Ecto neural progenitor cell (in vitro differentiated cells): ENCODE measurements around the gene CAPSL.
"Not testable (repeated sequence)": the region's sequence is repeated elsewhere in the genome, so short reads cannot be mapped to it uniquely, and the experiment has no call there.

Source experiments
- DNase-seq: peaks from one replicate; pipeline ENCODE4 v3.0.0-alpha.2; 2018; ENCODE audit warnings: low spot score

The CAPSL gene

DNA sequence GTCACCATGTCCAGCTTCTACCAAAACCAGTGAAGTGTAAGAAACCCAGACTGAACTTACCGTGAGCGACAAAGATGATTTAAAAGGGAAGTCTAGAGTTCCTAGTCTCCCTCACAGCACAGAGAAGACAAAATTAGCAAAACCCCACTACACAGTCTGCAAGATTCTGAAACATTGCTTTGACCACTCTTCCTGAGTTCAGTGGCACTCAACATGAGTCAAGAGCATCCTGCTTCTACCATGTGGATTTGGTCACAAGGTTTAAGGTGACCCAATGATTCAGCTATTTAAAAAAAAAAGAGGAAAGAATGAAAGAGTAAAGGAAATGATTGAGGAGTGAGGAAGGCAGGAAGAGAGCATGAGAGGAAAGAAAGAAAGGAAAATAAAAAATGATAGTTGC is 62.0 kb downstream of the CAPSL start:
- DNase-seq: no peak

DNA sequence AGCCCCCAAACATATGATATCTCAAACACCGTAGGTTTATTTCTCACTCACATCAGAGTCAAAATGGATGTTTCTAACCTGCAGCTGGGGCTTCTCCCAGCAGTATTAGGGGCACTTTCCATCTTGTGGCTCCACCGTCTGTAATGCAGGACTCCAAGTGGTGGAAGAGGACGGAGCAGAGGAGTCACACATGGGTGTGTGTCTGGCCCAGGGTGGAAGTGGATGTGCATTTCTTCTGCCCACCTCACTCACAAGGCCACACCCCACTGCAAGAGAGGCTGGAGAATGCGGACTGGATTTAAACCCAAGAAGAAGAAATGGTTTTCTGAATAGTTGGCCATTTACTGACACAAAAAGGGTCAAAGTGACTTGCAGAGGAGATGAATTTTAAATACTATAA is 67.8 kb downstream of the CAPSL start:
- DNase-seq: no peak

DNA sequence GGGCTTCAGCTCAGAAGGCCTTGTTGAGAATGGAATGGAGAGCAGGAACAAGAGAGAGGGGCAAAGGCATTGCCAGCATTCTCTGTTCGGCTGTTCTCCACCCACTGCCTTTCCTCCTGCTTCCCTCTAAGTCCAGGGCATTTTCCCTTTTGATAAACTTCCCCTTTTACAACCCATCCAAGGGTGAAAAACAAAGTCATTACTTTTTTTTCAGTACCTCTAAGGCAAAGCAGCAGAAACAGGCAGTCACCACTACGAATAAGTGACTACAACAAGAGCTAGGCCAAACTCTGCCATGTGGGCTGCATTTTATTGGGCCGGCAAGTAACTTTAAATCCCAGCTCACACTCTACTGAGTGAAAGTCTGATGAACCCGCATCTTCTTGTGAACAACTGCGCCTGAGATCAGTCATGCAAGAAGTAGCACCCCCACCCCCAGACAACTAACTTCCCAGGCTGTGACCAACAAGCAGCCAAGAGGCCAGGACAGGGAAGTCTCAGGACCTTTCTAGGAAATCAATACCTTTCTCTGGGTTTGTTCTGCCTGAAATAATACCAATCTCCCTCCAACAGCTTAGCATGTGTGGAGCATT is 68.6 kb downstream of the CAPSL start:
- no peak for DNase-seq

DNA sequence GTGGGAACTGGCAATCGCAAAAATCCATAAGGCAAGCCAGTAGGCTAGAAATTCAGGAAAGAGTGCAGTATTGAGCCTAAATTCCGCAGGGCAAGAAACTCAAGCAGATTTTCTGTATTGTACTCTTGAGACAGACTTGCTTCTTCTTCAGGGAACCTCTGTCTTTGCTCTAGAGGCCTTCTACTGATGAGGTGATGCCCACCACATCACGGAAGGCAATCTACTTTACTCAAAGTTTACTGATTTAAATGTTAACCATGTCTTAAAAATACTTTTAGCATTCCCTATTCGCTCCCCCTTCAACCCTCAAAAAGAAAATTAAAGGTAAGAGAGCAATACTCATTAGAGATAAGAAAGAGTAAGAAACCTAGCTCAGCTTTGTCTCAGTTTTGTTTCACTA is 70.4 kb downstream of the CAPSL start:
- no peak for DNase-seq

DNA sequence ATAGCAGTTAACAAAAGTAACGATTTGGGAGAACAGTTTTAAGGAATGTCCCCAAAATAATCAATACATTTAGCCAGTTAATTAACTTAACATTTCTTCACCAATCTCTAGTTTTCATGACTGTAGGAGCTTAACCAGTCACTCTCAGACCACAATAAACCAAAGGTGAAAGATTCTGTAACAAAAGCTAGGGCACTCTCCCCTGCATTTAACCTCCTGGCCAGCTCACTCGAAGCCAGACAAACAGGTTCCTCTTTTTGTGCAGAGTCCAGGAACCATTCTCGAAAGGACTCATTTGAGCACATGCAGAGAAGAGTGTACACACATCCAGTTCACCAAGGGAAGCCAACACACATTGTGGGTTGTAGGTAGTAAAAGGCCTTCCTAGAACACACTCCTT is 75.3 kb downstream of the CAPSL start:
- no peak for DNase-seq

DNA sequence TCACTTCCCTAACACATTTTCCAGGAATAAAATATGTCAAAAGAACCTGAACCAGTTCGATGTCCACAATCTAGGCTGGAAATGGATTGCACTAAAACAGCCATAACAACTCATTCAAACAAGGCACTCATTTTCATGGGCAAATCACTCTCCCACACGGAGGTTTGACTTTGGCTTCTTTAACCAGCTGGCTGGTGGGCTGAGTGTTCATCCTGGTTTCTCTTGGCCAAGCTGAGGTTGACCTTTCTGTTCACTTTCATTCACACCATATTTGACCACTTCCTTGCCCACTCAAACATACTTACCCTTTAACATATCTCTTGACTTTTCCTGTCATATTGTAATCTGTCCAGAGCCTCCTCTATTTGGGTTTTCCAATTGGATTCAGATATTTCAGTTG is 76.3 kb downstream of the CAPSL start:
- no peak for DNase-seq

DNA sequence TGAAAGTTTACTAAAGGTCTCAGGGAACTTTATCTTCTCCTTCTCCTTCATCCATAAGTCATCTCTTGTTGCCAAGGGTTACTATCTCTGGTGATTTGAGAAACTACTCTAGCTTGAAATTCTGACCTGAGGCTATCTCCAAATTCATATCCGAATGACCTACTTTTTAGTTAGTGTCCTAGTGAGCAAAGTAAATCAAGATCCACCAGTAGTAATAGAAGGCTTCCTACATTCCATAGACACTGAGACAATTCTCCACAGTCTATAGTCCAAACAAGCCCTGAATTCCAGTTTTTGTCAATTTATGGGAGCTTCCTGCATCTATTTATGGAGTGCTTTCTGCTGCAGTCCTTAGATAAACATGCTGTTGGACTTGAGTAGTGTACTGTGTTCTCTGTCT is 76.7 kb downstream of the CAPSL start:
- no peak for DNase-seq

DNA sequence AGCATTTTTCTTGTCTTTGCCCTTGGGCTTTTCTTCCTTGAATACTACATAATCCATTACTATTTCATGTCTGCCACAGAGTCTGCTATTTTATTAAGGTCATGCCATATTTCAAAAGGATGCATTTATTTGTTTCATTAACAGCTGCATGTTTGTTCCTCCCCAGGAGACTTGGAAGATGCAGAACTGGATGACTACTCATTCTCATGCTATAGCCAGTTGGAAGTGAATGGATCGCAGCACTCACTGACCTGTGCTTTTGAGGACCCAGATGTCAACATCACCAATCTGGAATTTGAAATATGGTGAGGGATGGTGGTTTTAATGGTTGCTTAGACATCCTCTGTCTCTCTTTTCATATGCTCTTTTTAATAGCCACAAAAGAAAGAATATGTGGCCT is 77.7 kb downstream of the CAPSL start:
- no peak for DNase-seq

DNA sequence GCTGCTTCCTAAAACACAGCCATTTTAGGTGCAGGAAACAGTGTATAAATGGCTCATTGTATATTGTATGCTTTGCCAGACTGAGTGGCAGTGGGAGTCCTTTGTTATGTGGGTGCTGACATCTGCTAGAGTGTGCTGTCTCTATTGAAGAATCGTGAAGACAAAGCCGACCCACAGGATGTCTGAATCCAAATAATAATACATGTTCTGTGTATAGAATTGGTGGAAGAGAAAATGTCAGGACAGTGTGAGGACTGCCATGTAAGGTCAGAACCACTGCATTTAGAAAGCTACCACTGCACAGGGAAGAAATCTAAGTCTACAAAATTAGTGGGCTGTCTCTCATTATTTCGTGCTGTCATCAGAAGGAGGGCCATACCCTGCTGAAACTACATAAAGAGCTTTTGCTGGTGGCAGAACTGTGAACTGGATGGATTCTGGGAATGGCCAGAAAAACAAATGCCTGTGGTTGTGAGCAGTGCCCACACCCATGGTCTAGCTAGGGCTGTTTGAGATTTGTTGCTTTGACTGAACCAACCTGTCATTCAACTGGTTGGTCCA is 79.2 kb downstream of the CAPSL start:
- DNase-seq: no peak

DNA sequence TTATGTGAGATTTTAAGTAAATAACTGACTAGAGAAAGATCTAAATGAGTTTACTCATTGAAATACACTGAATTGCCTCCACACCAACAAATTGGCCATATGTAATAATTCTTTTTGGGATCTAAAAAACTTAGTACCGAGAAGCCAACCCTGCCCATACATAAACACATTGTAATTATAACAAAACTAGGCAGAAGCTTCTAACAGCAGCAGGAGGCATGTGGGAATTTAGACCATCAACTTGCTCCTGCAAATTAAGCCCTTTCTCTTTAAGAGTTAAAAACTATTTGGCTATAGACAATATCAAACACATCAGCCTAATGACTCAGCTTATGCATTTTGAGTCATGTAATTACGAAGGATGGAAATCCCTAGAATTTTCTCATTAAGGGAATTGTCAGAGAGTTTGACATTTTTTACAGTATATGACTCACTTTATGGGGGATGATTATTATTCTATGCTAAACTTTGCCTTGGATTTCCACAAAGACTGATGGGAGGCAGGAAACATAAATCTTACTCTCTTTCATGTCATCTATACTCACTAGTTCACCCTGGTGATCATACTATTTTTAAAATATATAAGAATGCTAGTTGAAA is 80.7 kb downstream of the CAPSL start:
- no peak for DNase-seq

DNA sequence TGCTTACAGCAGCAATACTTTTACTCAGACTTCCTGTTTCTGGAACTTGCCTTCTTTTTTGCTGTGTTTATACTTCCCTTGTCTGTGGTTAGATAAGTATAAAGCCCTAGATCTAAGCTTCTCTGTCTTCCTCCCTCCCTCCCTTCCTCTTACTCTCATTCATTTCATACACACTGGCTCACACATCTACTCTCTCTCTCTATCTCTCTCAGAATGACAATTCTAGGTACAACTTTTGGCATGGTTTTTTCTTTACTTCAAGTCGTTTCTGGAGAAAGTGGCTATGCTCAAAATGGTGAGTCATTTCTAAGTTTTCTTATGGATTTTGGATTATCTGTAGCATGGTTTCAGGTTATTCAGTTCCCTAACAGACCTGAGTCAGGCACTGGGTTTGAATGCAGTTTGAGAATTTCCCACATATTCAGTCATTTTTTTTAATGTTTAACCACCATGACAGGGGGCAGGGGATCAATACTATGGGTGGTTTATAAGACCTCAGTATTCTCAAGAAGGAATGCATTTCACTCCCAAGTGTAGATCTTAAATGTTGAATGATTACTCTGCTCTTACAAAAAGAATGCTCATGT is 81.6 kb downstream of the CAPSL start, which contains the start of gene IL7R:
Gene IL7R (plus strand): TSS at position 127 of the 587 bp plus-strand sequence. CDS start 87 bp downstream, at position 214.
- DNase-seq: no peak

DNA sequence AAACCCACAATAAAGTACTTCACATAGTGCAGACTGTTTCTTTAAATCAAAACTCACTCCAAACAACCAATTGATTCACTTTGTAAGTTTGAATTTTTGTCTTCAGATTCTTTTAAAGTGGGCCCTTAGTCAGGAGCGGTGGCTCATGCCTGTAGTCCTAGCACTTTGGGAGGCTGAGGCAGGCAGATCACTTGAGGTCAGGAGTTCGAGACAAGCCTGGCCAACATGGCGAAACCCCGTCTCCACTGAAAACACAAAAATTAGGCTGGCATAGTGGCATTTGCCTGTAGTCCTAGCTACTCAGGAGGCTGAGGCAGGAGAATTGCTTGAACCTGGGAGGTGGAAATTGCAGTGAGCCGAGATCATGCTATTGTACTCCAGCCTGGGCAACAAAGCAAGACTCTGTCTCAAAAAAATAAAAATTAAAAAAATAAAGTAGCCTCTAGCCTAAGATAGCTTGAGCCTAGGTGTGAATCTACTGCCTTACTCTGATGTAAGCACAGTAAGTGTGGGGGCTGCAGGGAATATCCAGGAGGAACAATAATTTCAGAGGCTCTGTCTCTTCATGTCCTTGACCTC is 82.1 kb downstream of the CAPSL start:
- not testable (repeated sequence) for DNase-seq

DNA sequence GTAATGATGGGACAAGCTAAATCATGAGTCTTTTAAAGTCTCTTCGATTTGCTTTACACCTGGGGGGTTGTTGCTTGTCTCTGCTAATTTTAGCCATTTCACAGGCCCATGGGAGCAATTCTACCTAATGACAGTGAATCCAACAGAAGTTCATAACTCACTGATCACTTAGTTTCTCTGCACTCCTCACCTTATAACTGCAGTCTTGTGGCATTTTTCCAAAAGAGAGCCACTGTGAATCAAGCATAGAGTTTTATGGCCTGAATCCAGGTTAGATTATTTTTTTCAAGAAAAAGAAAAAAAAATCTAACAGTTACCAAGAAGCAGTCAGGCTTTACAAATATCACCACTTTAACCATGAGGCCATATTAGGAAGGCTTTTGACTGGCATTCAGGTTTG is 83.2 kb downstream of the CAPSL start:
- no peak for DNase-seq
